Tibial artery (tissue), 4 donors: ENCODE data around the gene PSMC3.

ENCODE experiments used
- DNase-seq, 2 donors: peaks; one replicate each; pipeline ENCODE4 v3.0.0-alpha.2; 2019
- H3K27ac ChIP-seq, 2 donors: fragments of 200-600 bp; sonication (generic) in 1 of 2; 1 replicate in 1 of 2; 2 replicates in 1 of 2; pipeline ENCODE4 v1.5.1; 2018 to 2019; ENCODE audit warnings: mild to moderate bottlenecking in 1 of 2
- H3K27me3 ChIP-seq, 2 donors: fragments of 200-600 bp; sonication (generic) in 1 of 2; one replicate each; pipeline versions ENCODE4 v1.5.1 to v1.6.0; 2016 to 2019
- H3K36me3 ChIP-seq, 3 donors: fragments of 200-600 bp; sonication (generic) in 2 of 3; one replicate each; pipeline ENCODE4 v1.5.1; 2016 to 2019; ENCODE audit warnings: mild to moderate bottlenecking in 2 of 3
- H3K4me1 ChIP-seq, 4 donors: fragments of 200-600 bp; sonication (generic) in 2 of 4; 1 replicate in 3 of 4; 2 replicates in 1 of 4; pipeline ENCODE4 v1.5.1; 2016 to 2019
- H3K4me3 ChIP-seq, 2 donors: fragments of 200-600 bp; sonication (generic) in 1 of 2; 1 replicate in 1 of 2; 2 replicates in 1 of 2; pipeline ENCODE4 v1.5.1; 2018 to 2019; ENCODE audit warnings: mild to moderate bottlenecking in 2 of 2
- H3K9me3 ChIP-seq, 3 donors: fragments of 200-600 bp; sonication (generic) in 1 of 3; one replicate each; pipeline ENCODE4 v1.5.1; 2016 to 2019
- intact Hi-C: fragments of 100-400 bp; cut with DNase I; formaldehyde crosslinking; loops from one replicate; pipeline ENCODE4 v1.15.0; 2023; ENCODE audit warnings: low total_unique reads
- TF ChIP-seq, protein P1 (sequence below), 2 experiments: fragments of 200-600 bp in 1 of 2; fragments of 450-650 bp in 1 of 2; IDR thresholded peaks; one replicate each; pipeline ENCODE4 v1.5.1; 2017 to 2019; ENCODE audit warnings: antibody characterized with exemption in 2 of 2, mild to moderate bottlenecking in 1 of 2, moderate library complexity in 1 of 2

The PSMC3 gene

GRCh38 chr11:47413351-47413750 lies 12.9 kb downstream of the PSMC3 start:
- Histone ChIP-seq H3K36me3 (peaks cover 21 to 62% (median 61%) of the 10 kb centered on the region in 3 donors), H3K27ac (peak overlapping the region; percentile 83 to 86), H3K9me3 (no peaks in the 10 kb centered on the region), H3K4me1 (peaks cover 18 to 77% (median 61%) of the 10 kb centered on the region in 4 donors), H3K27me3 (no peaks in the 10 kb centered on the region), H3K4me3 (no peak overlapping the region)
- DNase-seq: no peak
- intact Hi-C loops: loop anchor here (10.0 kb wide), 2 partner anchors 161 to 239 kb away; partner anchors contain the start of genes ARFGAP2, KBTBD4 and NDUFS3
- TF ChIP-seq, protein P1, sequence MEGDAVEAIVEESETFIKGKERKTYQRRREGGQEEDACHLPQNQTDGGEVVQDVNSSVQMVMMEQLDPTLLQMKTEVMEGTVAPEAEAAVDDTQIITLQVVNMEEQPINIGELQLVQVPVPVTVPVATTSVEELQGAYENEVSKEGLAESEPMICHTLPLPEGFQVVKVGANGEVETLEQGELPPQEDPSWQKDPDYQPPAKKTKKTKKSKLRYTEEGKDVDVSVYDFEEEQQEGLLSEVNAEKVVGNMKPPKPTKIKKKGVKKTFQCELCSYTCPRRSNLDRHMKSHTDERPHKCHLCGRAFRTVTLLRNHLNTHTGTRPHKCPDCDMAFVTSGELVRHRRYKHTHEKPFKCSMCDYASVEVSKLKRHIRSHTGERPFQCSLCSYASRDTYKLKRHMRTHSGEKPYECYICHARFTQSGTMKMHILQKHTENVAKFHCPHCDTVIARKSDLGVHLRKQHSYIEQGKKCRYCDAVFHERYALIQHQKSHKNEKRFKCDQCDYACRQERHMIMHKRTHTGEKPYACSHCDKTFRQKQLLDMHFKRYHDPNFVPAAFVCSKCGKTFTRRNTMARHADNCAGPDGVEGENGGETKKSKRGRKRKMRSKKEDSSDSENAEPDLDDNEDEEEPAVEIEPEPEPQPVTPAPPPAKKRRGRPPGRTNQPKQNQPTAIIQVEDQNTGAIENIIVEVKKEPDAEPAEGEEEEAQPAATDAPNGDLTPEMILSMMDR (IDR thresholded peaks at IDR 0.05): no peak

GRCh38 chr11:47411884-47412746 lies 14.1 kb downstream of the PSMC3 start:
- H3K27me3 ChIP-seq: no peaks in the 10 kb centered on the region
- H3K9me3 ChIP-seq: no peaks in the 10 kb centered on the region
- intact Hi-C loops: loop anchor here (10.0 kb wide), 2 partner anchors 163 to 237 kb away; partner anchors contain the start of genes ARFGAP2, KBTBD4 and NDUFS3
- H3K36me3 ChIP-seq: peaks cover 14 to 50% (median 49%) of the 10 kb centered on the region in 3 donors
- H3K4me1 ChIP-seq: peaks cover 19 to 82% (median 66%) of the 10 kb centered on the region in 4 donors
- no peak overlapping the region for H3K4me3 ChIP-seq
- TF ChIP-seq, protein P1 (IDR thresholded peaks at IDR 0.05): peak; percentile 44 to 64
- no peak for DNase-seq
- H3K27ac ChIP-seq: peak overlapping the region; percentile 9 to 45

- H3K9me3 ChIP-seq: no peaks in the 10 kb centered on the region
- H3K4me1 ChIP-seq: peaks cover 18 to 72% (median 54%) of the 10 kb centered on the region in 4 donors
- intact Hi-C loops: loop anchor here (10.0 kb wide), 2 partner anchors 164 to 236 kb away; partner anchors contain the start of genes ARFGAP2, KBTBD4 and NDUFS3
- peak overlapping the region; percentile 95 for H3K27ac ChIP-seq
- TF ChIP-seq, protein P1 (IDR thresholded peaks at IDR 0.05): no peak
- H3K27me3 ChIP-seq: no peaks in the 10 kb centered on the region
- no peak for DNase-seq
- peaks cover 14 to 50% (median 45%) of the 10 kb centered on the region in 3 donors for H3K36me3 ChIP-seq
- H3K4me3 ChIP-seq: peak overlapping the region in 1 of 2 donors; percentile 88
Observed at GRCh38 chr11:47410370-47411264, 15.6 kb downstream of the PSMC3 start.

DNA sequence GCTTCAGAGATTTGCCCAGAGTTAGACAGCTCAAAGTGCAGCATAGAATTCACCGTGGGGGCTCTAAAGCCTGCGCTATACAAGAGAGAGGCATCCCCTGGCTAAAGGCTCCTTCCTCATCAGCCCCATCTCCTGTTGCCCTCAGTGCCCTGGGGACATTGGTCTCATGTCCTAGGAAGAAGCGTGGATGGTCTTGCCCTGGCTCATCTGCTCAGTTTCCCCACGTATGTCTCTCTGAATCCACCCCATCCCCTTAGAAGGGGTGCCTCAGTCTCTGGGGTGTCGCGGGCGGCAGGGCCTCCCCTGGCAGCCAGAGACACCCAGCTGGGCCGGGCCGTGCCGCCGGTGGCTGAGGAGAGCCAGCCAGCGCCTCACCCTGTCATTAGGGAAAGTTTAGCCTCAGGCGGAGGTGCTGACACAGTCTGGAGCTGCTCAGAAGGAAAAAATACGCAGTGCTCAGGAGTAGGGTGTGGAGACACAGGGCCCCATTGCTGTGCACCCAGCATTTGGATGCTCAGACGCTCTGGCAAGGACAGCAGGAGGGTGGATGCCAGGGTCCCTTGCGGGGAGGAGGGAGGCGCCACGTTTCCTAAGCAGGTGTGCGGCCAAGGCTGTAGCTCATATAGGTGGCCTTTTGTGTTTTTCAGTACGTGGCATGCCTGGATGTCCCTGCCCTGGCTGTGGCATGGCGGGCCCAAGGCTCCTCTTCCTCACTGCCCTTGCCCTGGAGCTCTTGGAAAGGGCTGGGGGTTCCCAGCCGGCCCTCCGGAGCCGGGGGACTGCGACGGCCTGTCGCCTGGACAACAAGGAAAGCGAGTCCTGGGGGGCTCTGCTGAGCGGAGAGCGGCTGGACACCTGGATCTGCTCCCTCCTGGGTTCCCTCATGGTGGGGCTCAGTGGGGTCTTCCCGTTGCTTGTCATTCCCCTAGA lies 16.5 kb downstream of the PSMC3 start:
- Histone ChIP-seq H3K27ac (peak overlapping the region; percentile 95), H3K27me3 (no peaks in the 10 kb centered on the region), H3K9me3 (no peaks in the 10 kb centered on the region), H3K36me3 (peaks cover 14 to 44% (median 37%) of the 10 kb centered on the region in 3 donors), H3K4me3 (peak overlapping the region; percentile 70 to 88), H3K4me1 (peaks cover 17 to 63% (median 45%) of the 10 kb centered on the region in 4 donors)
- TF ChIP-seq, protein P1 (IDR thresholded peaks at IDR 0.05): no peak
- no peak for DNase-seq
- intact Hi-C loops: loop anchor here (10.0 kb wide), 2 partner anchors 165 to 235 kb away; partner anchors contain the start of genes ARFGAP2, KBTBD4 and NDUFS3
